ENCODE results near the gene KCNK18. TPM values are rescaled to one million over a fixed set of nuclear protein-coding genes. Genes with fewer than 3 reads are reported as not detected.

KCNK18 gene
- total and polyA plus RNA-seq, 10 of the 15 experiments (the other 5 are each of a cell fraction or from before 2014, with no cell fraction given) = not detected

DNA sequence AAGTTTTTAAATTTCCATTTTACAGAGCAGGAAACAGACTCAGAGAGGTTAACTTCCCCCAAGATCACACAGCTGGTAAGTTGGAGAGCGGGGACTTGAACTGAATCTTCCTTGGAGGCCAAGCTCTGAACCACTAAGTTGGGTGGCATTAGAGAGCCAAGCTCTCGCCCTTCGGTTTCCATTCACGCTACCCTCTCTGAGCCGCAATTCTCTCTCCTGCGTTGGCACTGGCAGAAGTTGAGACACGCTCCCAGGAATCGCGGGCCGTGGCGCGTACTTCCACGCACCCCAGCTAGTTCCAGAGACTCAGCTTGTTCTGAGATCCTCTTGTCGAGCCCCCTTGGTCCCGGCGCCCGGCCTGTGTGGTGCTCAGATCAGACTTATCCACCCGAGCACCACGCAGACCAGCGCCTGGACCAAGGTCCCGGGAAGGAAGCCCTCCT, 29.9 kb upstream of the KCNK18 start:
- intact Hi-C loops (cut with micrococcal nuclease; ENCODE audit: unreplicated experiment) (no loop called here), in situ Hi-C loops (cut with MboI) (no loop called here)
- Histone ChIP-seq H3K4me2 (ENCODE audit: control insufficient read depth, insufficient read depth) (no peak overlapping the region), H3K27ac (ENCODE audit: control insufficient read depth, insufficient read depth) (no peak overlapping the region), H3K4me1 (ENCODE audit: control insufficient read depth, insufficient read depth, low read length) (no peaks in the 10 kb centered on the region), H4K20me1 (ENCODE audit: control insufficient read depth, insufficient read depth) (no peaks in the 10 kb centered on the region), H3K36me3 (ENCODE audit: control insufficient read depth in 2 of 2, insufficient read depth in 2 of 2, low read length in 1 of 2) (no peaks in the 10 kb centered on the region), H3K9ac (ENCODE audit: control insufficient read depth, insufficient read depth, low read length) (no peak overlapping the region), H3K9me3 (replicated peaks; ENCODE audit: control insufficient read depth, insufficient read depth, low read length) (no peaks in the 10 kb centered on the region), H3K4me3 (no peak overlapping the region), H3K79me2 (ENCODE audit: control insufficient read depth, insufficient read depth, low read length) (no peaks in the 10 kb centered on the region), H3K27me3 (replicated peaks in 1 of 2; ENCODE audit: control insufficient read depth in 2 of 2, insufficient read depth in 2 of 2, low read length in 1 of 2) (peaks cover 24 to 26% of the 10 kb centered on the region in 2 experiments), H2AFZ (ENCODE audit: control insufficient read depth, low read depth, low read length) (no peak overlapping the region)
- ChIA-PET POLR2A (no interaction called here), SMC1A (ENCODE audit: uncharacterized antibody, unreplicated experiment) (interaction anchor here (0.8 to 3.1 kb wide), 6 partner anchors 241 to 379 kb away, joined by 3 to 21 read pairs (median 4); no protein-coding TSS in a partner anchor), RAD21 (ENCODE audit: unreplicated experiment) (interaction anchor here (1.0 to 5.2 kb wide), 6 partner anchors 53 to 380 kb away, joined by 3 to 47 read pairs (median 4); no protein-coding TSS in a partner anchor), CTCF (interaction anchor here (0.6 to 11.2 kb wide), 16 partner anchors 8 to 1105 kb away, joined by 3 to 286 read pairs (median 4); no protein-coding TSS in a partner anchor)
- no TSS peak for BruUV-seq (replicated peaks)
- no peak for DNase-seq (ENCODE audit: low read depth, low spot score)
- no peak for ATAC-seq
- FAIRE-seq = no peak
- WGBS (ENCODE audit: insufficient coverage, insufficient replicate concordance, low lambda C conversion rate, missing lambda C conversion rate) = 44% methylated on average over 21 of the region's 21 CpGs
- TF ChIP-seq, protein P1, sequence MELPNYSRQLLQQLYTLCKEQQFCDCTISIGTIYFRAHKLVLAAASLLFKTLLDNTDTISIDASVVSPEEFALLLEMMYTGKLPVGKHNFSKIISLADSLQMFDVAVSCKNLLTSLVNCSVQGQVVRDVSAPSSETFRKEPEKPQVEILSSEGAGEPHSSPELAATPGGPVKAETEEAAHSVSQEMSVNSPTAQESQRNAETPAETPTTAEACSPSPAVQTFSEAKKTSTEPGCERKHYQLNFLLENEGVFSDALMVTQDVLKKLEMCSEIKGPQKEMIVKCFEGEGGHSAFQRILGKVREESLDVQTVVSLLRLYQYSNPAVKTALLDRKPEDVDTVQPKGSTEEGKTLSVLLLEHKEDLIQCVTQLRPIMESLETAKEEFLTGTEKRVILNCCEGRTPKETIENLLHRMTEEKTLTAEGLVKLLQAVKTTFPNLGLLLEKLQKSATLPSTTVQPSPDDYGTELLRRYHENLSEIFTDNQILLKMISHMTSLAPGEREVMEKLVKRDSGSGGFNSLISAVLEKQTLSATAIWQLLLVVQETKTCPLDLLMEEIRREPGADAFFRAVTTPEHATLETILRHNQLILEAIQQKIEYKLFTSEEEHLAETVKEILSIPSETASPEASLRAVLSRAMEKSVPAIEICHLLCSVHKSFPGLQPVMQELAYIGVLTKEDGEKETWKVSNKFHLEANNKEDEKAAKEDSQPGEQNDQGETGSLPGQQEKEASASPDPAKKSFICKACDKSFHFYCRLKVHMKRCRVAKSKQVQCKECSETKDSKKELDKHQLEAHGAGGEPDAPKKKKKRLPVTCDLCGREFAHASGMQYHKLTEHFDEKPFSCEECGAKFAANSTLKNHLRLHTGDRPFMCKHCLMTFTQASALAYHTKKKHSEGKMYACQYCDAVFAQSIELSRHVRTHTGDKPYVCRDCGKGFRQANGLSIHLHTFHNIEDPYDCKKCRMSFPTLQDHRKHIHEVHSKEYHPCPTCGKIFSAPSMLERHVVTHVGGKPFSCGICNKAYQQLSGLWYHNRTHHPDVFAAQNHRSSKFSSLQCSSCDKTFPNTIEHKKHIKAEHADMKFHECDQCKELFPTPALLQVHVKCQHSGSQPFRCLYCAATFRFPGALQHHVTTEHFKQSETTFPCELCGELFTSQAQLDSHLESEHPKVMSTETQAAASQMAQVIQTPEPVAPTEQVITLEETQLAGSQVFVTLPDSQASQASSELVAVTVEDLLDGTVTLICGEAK (IDR thresholded peaks at IDR 0.05; ENCODE audit: borderline replicate concordance) = no peak
- TF ChIP-seq MTA2 (IDR thresholded peaks at IDR 0.05; ENCODE audit: low read depth) (no peak), BMI1 (IDR thresholded peaks at IDR 0.05; ENCODE audit: borderline replicate concordance) (no peak), EZH2 (IDR thresholded peaks at IDR 0.05; ENCODE audit: borderline replicate concordance, control insufficient read depth, low read depth, low read length) (no peak), TCF7 (IDR thresholded peaks at IDR 0.05; ENCODE audit: borderline replicate concordance) (no peak), MEF2A (IDR thresholded peaks at IDR 0.05; ENCODE audit: insufficient read depth, low read depth, low read length) (no peak), NR2C2 (IDR thresholded peaks at IDR 0.05; ENCODE audit: borderline replicate concordance, control insufficient read depth, insufficient read length, low read depth) (no peak)
- TF ChIP-seq, protein P2, sequence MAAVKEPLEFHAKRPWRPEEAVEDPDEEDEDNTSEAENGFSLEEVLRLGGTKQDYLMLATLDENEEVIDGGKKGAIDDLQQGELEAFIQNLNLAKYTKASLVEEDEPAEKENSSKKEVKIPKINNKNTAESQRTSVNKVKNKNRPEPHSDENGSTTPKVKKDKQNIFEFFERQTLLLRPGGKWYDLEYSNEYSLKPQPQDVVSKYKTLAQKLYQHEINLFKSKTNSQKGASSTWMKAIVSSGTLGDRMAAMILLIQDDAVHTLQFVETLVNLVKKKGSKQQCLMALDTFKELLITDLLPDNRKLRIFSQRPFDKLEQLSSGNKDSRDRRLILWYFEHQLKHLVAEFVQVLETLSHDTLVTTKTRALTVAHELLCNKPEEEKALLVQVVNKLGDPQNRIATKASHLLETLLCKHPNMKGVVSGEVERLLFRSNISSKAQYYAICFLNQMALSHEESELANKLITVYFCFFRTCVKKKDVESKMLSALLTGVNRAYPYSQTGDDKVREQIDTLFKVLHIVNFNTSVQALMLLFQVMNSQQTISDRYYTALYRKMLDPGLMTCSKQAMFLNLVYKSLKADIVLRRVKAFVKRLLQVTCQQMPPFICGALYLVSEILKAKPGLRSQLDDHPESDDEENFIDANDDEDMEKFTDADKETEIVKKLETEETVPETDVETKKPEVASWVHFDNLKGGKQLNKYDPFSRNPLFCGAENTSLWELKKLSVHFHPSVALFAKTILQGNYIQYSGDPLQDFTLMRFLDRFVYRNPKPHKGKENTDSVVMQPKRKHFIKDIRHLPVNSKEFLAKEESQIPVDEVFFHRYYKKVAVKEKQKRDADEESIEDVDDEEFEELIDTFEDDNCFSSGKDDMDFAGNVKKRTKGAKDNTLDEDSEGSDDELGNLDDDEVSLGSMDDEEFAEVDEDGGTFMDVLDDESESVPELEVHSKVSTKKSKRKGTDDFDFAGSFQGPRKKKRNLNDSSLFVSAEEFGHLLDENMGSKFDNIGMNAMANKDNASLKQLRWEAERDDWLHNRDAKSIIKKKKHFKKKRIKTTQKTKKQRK (IDR thresholded peaks at IDR 0.05; ENCODE audit: low read depth, low read length) = no peak

Data from GM12878 (cell line).